Measurements from ENCODE around the gene FOXK1.

Gene FOXK1

GRCh38 chr7:4808026-4808425 is 125.9 kb downstream of the FOXK1 start:
- no peak overlapping the region for H3K4me3 ChIP-seq (ENCODE audit: low read depth, low read length)
- no peak for DNase-seq
- H3K27ac ChIP-seq: no peak overlapping the region
- no peaks in the 10 kb centered on the region for H3K27me3 ChIP-seq (ENCODE audit: insufficient read depth, low read depth, severe bottlenecking)
- no peaks in the 10 kb centered on the region for H3K9me3 ChIP-seq (ENCODE audit: severe bottlenecking)
- H3K36me3 ChIP-seq: peaks cover 8% of the 10 kb centered on the region
- no peak for TF ChIP-seq CTCF (IDR thresholded peaks at IDR 0.05; ENCODE audit: low read depth, low read length)

- Histone ChIP-seq H3K36me3 (peaks cover 13% of the 10 kb centered on the region), H3K27me3 (ENCODE audit: insufficient read depth, low read depth, severe bottlenecking) (no peaks in the 10 kb centered on the region), H3K9me3 (ENCODE audit: severe bottlenecking) (no peaks in the 10 kb centered on the region), H3K4me3 (ENCODE audit: low read depth, low read length) (no peak overlapping the region), H3K27ac (no peak overlapping the region)
- DNase-seq: no peak
- no peak for TF ChIP-seq CTCF (IDR thresholded peaks at IDR 0.05; ENCODE audit: low read depth, low read length)
Measured at GRCh38 chr7:4808565-4808964, 126.5 kb downstream of the FOXK1 start.

GRCh38 chr7:4809091-4809591 is 127.0 kb downstream of the FOXK1 start:
- no peak for DNase-seq
- no peak overlapping the region for H3K4me3 ChIP-seq (ENCODE audit: low read depth, low read length)
- H3K9me3 ChIP-seq (ENCODE audit: severe bottlenecking): no peaks in the 10 kb centered on the region
- H3K27ac ChIP-seq: no peak overlapping the region
- TF ChIP-seq CTCF (IDR thresholded peaks at IDR 0.05; ENCODE audit: low read depth, low read length): no peak
- H3K27me3 ChIP-seq (ENCODE audit: insufficient read depth, low read depth, severe bottlenecking): no peaks in the 10 kb centered on the region
- H3K36me3 ChIP-seq: peaks cover 17% of the 10 kb centered on the region

- no peak for TF ChIP-seq CTCF (IDR thresholded peaks at IDR 0.05; ENCODE audit: low read depth, low read length)
- H3K9me3 ChIP-seq (ENCODE audit: severe bottlenecking): no peaks in the 10 kb centered on the region
Measured at GRCh38 chr7:4809666-4810065, 127.6 kb downstream of the FOXK1 start.

GRCh38 chr7:4814433-4814832 is 132.3 kb downstream of the FOXK1 start:
- H3K27me3 ChIP-seq (ENCODE audit: insufficient read depth, low read depth, severe bottlenecking): no peaks in the 10 kb centered on the region
- no peak for TF ChIP-seq CTCF (IDR thresholded peaks at IDR 0.05; ENCODE audit: low read depth, low read length)
- H3K9me3 ChIP-seq (ENCODE audit: severe bottlenecking): no peaks in the 10 kb centered on the region
- no peak overlapping the region for H3K4me3 ChIP-seq (ENCODE audit: low read depth, low read length)
- no peak overlapping the region for H3K27ac ChIP-seq
- peaks cover 22% of the 10 kb centered on the region for H3K36me3 ChIP-seq
- no peak for DNase-seq

More at GRCh38 chr7:4809666-4810065, 127.6 kb downstream of the FOXK1 start:
- DNase-seq: no peak
- H3K36me3 ChIP-seq: peaks cover 18% of the 10 kb centered on the region
- H3K27me3 ChIP-seq (ENCODE audit: insufficient read depth, low read depth, severe bottlenecking): no peaks in the 10 kb centered on the region
- H3K27ac ChIP-seq: no peak overlapping the region
- no peak overlapping the region for H3K4me3 ChIP-seq (ENCODE audit: low read depth, low read length)

GRCh38 chr7:4815121-4815520 is 133.0 kb downstream of the FOXK1 start:
- Histone ChIP-seq H3K27me3 (ENCODE audit: insufficient read depth, low read depth, severe bottlenecking) (no peaks in the 10 kb centered on the region), H3K9me3 (ENCODE audit: severe bottlenecking) (no peaks in the 10 kb centered on the region), H3K27ac (no peak overlapping the region), H3K4me3 (ENCODE audit: low read depth, low read length) (no peak overlapping the region), H3K36me3 (peaks cover 20% of the 10 kb centered on the region)
- no peak for TF ChIP-seq CTCF (IDR thresholded peaks at IDR 0.05; ENCODE audit: low read depth, low read length)
- no peak for DNase-seq
